ENCODE results near the gene LRRC4B. TPM values are rescaled to one million over a fixed set of nuclear protein-coding genes. Genes with fewer than 3 reads are reported as not detected.

Gene LRRC4B
- total RNA-seq, 1 donor from 2014 or later: 4.6 TPM

- intact Hi-C loops (cut with DNase I): no loop called here
- Histone ChIP-seq H3K27me3 (no peaks in the 10 kb centered on the region), H3K9me3 (no peaks in the 10 kb centered on the region), H3K27ac (no peak overlapping the region), H3K36me3 (peaks cover 57% of the 10 kb centered on the region), H3K4me1 (peaks cover 16% of the 10 kb centered on the region), H3K4me3 (no peak overlapping the region)
- DNase-seq: peak; percentile 56
- no peak for ATAC-seq
- TF ChIP-seq CTCF (IDR thresholded peaks at IDR 0.05): no peak
These were observed 86.7 kb downstream of the LRRC4B start for GRCh38 chr19:50481351-50482149.

GRCh38 chr19:50480281-50481111 lies 87.7 kb downstream of the LRRC4B start:
- Histone ChIP-seq H3K4me3 (no peak overlapping the region), H3K27me3 (no peaks in the 10 kb centered on the region), H3K9me3 (no peaks in the 10 kb centered on the region), H3K36me3 (peaks cover 57% of the 10 kb centered on the region), H3K4me1 (peaks cover 16% of the 10 kb centered on the region), H3K27ac (no peak overlapping the region)
- no peak for ATAC-seq
- intact Hi-C loops (cut with DNase I): no loop called here
- DNase-seq: peak; percentile 63
- no peak for TF ChIP-seq CTCF (IDR thresholded peaks at IDR 0.05)

- H3K27me3 ChIP-seq: no peaks in the 10 kb centered on the region
- DNase-seq (peak; percentile 46), ATAC-seq (no peak)
- H3K9me3 ChIP-seq: no peaks in the 10 kb centered on the region
- TF ChIP-seq CTCF (IDR thresholded peaks at IDR 0.05): no peak
- H3K4me1 ChIP-seq: peaks cover 16% of the 10 kb centered on the region
- no peak overlapping the region for H3K27ac ChIP-seq
- H3K36me3 ChIP-seq: peaks cover 57% of the 10 kb centered on the region
- H3K4me3 ChIP-seq: no peak overlapping the region
- intact Hi-C loops (cut with DNase I): no loop called here
These were observed 88.4 kb downstream of the LRRC4B start for GRCh38 chr19:50479761-50480251.

GRCh38 chr19:50478901-50479715 lies 89.1 kb downstream of the LRRC4B start:
- H3K9me3 ChIP-seq: no peaks in the 10 kb centered on the region
- H3K27me3 ChIP-seq: no peaks in the 10 kb centered on the region
- H3K4me3 ChIP-seq: no peak overlapping the region
- TF ChIP-seq CTCF (IDR thresholded peaks at IDR 0.05): peak; percentile 26
- H3K4me1 ChIP-seq: peaks cover 16% of the 10 kb centered on the region
- H3K36me3 ChIP-seq: peaks cover 50% of the 10 kb centered on the region
- ATAC-seq: no peak
- intact Hi-C loops (cut with DNase I): no loop called here
- no peak overlapping the region for H3K27ac ChIP-seq
- DNase-seq: peak; percentile 63

GRCh38 chr19:50477751-50478515 lies 90.3 kb downstream of the LRRC4B start:
- no peak for ATAC-seq
- H3K36me3 ChIP-seq: peaks cover 39% of the 10 kb centered on the region
- intact Hi-C loops (cut with DNase I): no loop called here
- DNase-seq: peak; percentile 32
- no peaks in the 10 kb centered on the region for H3K27me3 ChIP-seq
- no peak for TF ChIP-seq CTCF (IDR thresholded peaks at IDR 0.05)
- no peak overlapping the region for H3K27ac ChIP-seq
- peaks cover 16% of the 10 kb centered on the region for H3K4me1 ChIP-seq
- no peaks in the 10 kb centered on the region for H3K9me3 ChIP-seq
- peak overlapping the region; percentile 98 for H3K4me3 ChIP-seq
